Fibroblast of lung (primary cell): ENCODE results near the gene DLG5. TPM values are rescaled to one million over a fixed set of nuclear protein-coding genes. Genes with fewer than 3 reads are reported as not detected.
A peak's percentile ranks its signal among the peaks of the same experiment; 100 is the strongest.

Experiments
- DNase-seq, 2 donors: peaks; one replicate each; pipeline versions ENCODE4 v3.0.0 to v3.0.0-alpha.2; 2010; ENCODE audit warnings: low read depth in 2 of 2
- H2AFZ ChIP-seq: 2 replicates; pipeline ENCODE4 v1.5.1; 2012; ENCODE audit warnings: low read length, control low read depth, inconsistent platforms
- H3K27ac ChIP-seq: 2 replicates; pipeline ENCODE4 v1.5.1; 2011; ENCODE audit warnings: low read length, control low read depth; ENCODE audit not compliant: insufficient read depth
- H3K27me3 ChIP-seq: 2 replicates; pipeline ENCODE4 v1.5.1; 2011; ENCODE audit warnings: mild to moderate bottlenecking, low read length; ENCODE audit not compliant: control insufficient read depth, insufficient read depth
- H3K36me3 ChIP-seq: 2 replicates; pipeline ENCODE4 v1.5.1; 2011; ENCODE audit warnings: low read length; ENCODE audit not compliant: control insufficient read depth, insufficient read depth
- H3K4me1 ChIP-seq: 2 replicates; pipeline ENCODE4 v1.5.1; 2011; ENCODE audit warnings: low read length; ENCODE audit not compliant: control insufficient read depth, insufficient read depth; ENCODE audit errors: extremely low read depth
- H3K4me2 ChIP-seq: 2 replicates; pipeline ENCODE4 v1.5.1; 2011; ENCODE audit warnings: low read length, control low read depth; ENCODE audit not compliant: insufficient read depth; ENCODE audit errors: extremely low read depth
- H3K4me3 ChIP-seq, 4 experiments: fragments of 200-600 bp in 1 of 4; sonication (generic) in 1 of 4; replicated peaks in 1 of 4; 2 replicates each; pipeline ENCODE4 v1.5.1; 2011 to 2016; ENCODE audit warnings: low read length in 4 of 4, low read depth in 3 of 4, mild to moderate bottlenecking in 3 of 4, control low read depth in 2 of 4, inconsistent platforms in 1 of 4, mixed read lengths in 1 of 4; ENCODE audit not compliant: insufficient read depth in 1 of 4; ENCODE audit errors: control extremely low read depth in 1 of 4
- H3K79me2 ChIP-seq: 2 replicates; pipeline ENCODE4 v1.5.1; 2012; ENCODE audit warnings: mild to moderate bottlenecking, low read length, inconsistent platforms; ENCODE audit not compliant: control insufficient read depth, insufficient read depth
- H3K9ac ChIP-seq: 2 replicates; pipeline ENCODE4 v1.5.1; 2011; ENCODE audit warnings: mild to moderate bottlenecking, low read length, control low read depth; ENCODE audit not compliant: insufficient read depth
- H3K9me3 ChIP-seq: 2 replicates; pipeline ENCODE4 v1.5.1; 2012; ENCODE audit warnings: low read depth, low read length; ENCODE audit not compliant: control insufficient read depth, insufficient read depth
- H4K20me1 ChIP-seq: 2 replicates; pipeline ENCODE4 v1.5.1; 2011; ENCODE audit warnings: low read length; ENCODE audit not compliant: control insufficient read depth, insufficient read depth; ENCODE audit errors: extremely low read depth
- EZH2 ChIP-seq: IDR thresholded peaks from 2 replicates; pipeline ENCODE4 v1.5.1; 2012; ENCODE audit warnings: low read length, control low read depth, mild to moderate bottlenecking; ENCODE audit errors: missing control alignments
- polyA plus RNA-seq, 2 donors: library from polyadenylated mRNA; depleted of rRNA in 1 of 2; stranded (reverse) in 1 of 2; unstranded in 1 of 2; fragments of >200 nt; gene quantifications; 2 replicates each; pipeline ENCODE4 v1.2.1, GENCODE V29; 2011 to 2012; ENCODE audit warnings: missing spikeins in 1 of 2
- total RNA-seq: library from RNA; depleted of rRNA; stranded (reverse); fragments of >200 nt; gene quantifications from 2 replicates; pipeline ENCODE4 v1.2.1, GENCODE V29; 2014
- TF ChIP-seq, protein P1 (sequence below), 2 donors: IDR thresholded peaks in 1 of 2; conservative IDR thresholded peaks in 1 of 2; 1 replicate in 1 of 2; 2 replicates in 1 of 2; pipeline ENCODE4 v1.5.1; 2011 to 2012; ENCODE audit warnings: low read length in 2 of 2, control low read depth in 1 of 2, inconsistent platforms in 1 of 2, low read depth in 1 of 2, mild to moderate bottlenecking in 1 of 2

Gene DLG5
- total and polyA plus RNA-seq, 2 donors (not counting 1 experiment from before 2014, with no cell fraction given) = 15.3 to 40.8 TPM

DNA sequence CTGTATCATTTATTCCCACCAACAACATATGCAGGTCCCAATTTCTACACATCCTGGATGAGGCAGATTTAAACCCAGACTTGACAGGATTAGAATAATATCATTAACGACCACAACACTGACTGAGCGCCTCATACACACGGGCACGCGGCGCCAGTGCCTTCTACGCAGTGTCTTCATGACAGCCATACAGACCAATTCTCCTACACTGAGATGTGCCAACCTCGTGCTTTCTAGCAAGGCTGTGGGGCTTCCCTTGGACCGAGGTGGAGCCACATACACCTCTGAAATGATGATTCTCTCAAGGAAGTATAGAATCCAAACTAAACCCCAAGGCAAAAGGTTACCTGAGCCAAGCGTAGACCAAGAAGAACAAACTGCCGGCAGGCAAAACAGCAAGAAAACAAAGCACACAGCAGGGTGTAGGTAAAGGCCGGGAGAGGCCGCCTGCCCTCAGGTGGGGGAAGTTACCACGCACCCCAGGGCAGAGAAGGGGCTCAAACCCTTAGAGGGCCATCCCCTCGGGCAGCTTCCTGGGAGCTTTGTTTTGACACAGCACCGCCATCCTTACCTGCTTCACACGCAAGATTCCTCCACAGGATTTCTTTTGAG lies 75.8 kb downstream of the DLG5 start:
- Histone ChIP-seq H2AFZ (no peak overlapping the region), H3K9ac (no peak overlapping the region), H3K4me1 (peaks cover 10% of the 10 kb centered on the region), H4K20me1 (no peaks in the 10 kb centered on the region), H3K27me3 (no peaks in the 10 kb centered on the region), H3K27ac (no peak overlapping the region), H3K9me3 (no peaks in the 10 kb centered on the region), H3K79me2 (no peaks in the 10 kb centered on the region), H3K4me2 (no peak overlapping the region), H3K4me3 (no peak overlapping the region), H3K36me3 (peaks cover 1% of the 10 kb centered on the region)
- TF ChIP-seq EZH2 = no peak
- TF ChIP-seq, protein P1, sequence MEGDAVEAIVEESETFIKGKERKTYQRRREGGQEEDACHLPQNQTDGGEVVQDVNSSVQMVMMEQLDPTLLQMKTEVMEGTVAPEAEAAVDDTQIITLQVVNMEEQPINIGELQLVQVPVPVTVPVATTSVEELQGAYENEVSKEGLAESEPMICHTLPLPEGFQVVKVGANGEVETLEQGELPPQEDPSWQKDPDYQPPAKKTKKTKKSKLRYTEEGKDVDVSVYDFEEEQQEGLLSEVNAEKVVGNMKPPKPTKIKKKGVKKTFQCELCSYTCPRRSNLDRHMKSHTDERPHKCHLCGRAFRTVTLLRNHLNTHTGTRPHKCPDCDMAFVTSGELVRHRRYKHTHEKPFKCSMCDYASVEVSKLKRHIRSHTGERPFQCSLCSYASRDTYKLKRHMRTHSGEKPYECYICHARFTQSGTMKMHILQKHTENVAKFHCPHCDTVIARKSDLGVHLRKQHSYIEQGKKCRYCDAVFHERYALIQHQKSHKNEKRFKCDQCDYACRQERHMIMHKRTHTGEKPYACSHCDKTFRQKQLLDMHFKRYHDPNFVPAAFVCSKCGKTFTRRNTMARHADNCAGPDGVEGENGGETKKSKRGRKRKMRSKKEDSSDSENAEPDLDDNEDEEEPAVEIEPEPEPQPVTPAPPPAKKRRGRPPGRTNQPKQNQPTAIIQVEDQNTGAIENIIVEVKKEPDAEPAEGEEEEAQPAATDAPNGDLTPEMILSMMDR (conservative IDR thresholded peaks at IDR 0.05 in 1 of 2, IDR thresholded peaks at IDR 0.05 in 1 of 2; ENCODE audit: low read depth in 1 of 2, low read length in 2 of 2) = no peak
- DNase-seq = no peak

- H3K27me3 ChIP-seq = no peaks in the 10 kb centered on the region
- H3K9me3 ChIP-seq = no peaks in the 10 kb centered on the region
- no peak for DNase-seq
- no peak overlapping the region for H3K27ac ChIP-seq
- no peaks in the 10 kb centered on the region for H4K20me1 ChIP-seq
- H2AFZ ChIP-seq = no peak overlapping the region
- peaks cover 13% of the 10 kb centered on the region for H3K4me1 ChIP-seq
- no peak for TF ChIP-seq EZH2
- TF ChIP-seq, protein P1 (conservative IDR thresholded peaks at IDR 0.05 in 1 of 2, IDR thresholded peaks at IDR 0.05 in 1 of 2; ENCODE audit: low read depth in 1 of 2, low read length in 2 of 2) = no peak
- H3K4me2 ChIP-seq = no peak overlapping the region
- H3K9ac ChIP-seq = no peak overlapping the region
- H3K79me2 ChIP-seq = no peaks in the 10 kb centered on the region
- no peaks in the 10 kb centered on the region for H3K36me3 ChIP-seq
- no peak overlapping the region for H3K4me3 ChIP-seq
These were observed 77.4 kb downstream of the DLG5 start for GRCh38 chr10:77849039-77849664.

- Histone ChIP-seq H4K20me1 (no peaks in the 10 kb centered on the region), H2AFZ (no peak overlapping the region), H3K4me3 (no peak overlapping the region), H3K9me3 (no peaks in the 10 kb centered on the region), H3K79me2 (no peaks in the 10 kb centered on the region), H3K9ac (no peak overlapping the region), H3K27me3 (no peaks in the 10 kb centered on the region), H3K4me1 (peaks cover 13% of the 10 kb centered on the region), H3K4me2 (peak overlapping the region; percentile 62), H3K36me3 (peaks cover 11% of the 10 kb centered on the region), H3K27ac (peak overlapping the region; percentile 13)
- DNase-seq = peak; percentile 52 to 67
- TF ChIP-seq EZH2 = no peak
- TF ChIP-seq, protein P1 (conservative IDR thresholded peaks at IDR 0.05 in 1 of 2, IDR thresholded peaks at IDR 0.05 in 1 of 2; ENCODE audit: low read depth in 1 of 2, low read length in 2 of 2) = peak; percentile 93 to 97
These were observed 79.7 kb downstream of the DLG5 start for GRCh38 chr10:77846718-77847311.
